ENCODE data around the gene ALDH3B1. TPM values are rescaled to one million over a fixed set of nuclear protein-coding genes. Genes with fewer than 3 reads are reported as not detected.

The ALDH3B1 gene
- total RNA-seq, 1 donor from 2014 or later: not detected

- DNase-seq (ENCODE audit: low spot score): no peak
- Mint-ChIP-seq H3K36me3 (ENCODE audit: low read depth) (no peaks in the 10 kb centered on the region), H3K4me3 (no peak overlapping the region), H3K4me1 (ENCODE audit: low read depth) (no peaks in the 10 kb centered on the region), H3K9me3 (no peaks in the 10 kb centered on the region), H3K27me3 (ENCODE audit: insufficient read depth) (no peaks in the 10 kb centered on the region), H3K27ac (no peak overlapping the region)
- intact Hi-C loops (cut with micrococcal nuclease): no loop called here
Observed at GRCh38 chr11:68076371-68077042, 66.4 kb downstream of the ALDH3B1 start.

GRCh38 chr11:68077617-68078582 lies 67.8 kb downstream of the ALDH3B1 start:
- H3K27me3 Mint-ChIP-seq (ENCODE audit: insufficient read depth): no peaks in the 10 kb centered on the region
- no peaks in the 10 kb centered on the region for H3K36me3 Mint-ChIP-seq (ENCODE audit: low read depth)
- no peak overlapping the region for H3K4me3 Mint-ChIP-seq
- intact Hi-C loops (cut with micrococcal nuclease): no loop called here
- DNase-seq (ENCODE audit: low spot score): no peak
- no peaks in the 10 kb centered on the region for H3K9me3 Mint-ChIP-seq
- no peak overlapping the region for H3K27ac Mint-ChIP-seq
- H3K4me1 Mint-ChIP-seq (ENCODE audit: low read depth): no peaks in the 10 kb centered on the region

Other genes starting within 250 kb of the ALDH3B1 start
- 13.9 and 14.8 TPM in 2 replicates for gene UNC93B1, start 6.2 kb upstream of the ALDH3B1 start, total RNA-seq
- gene NDUFS8, start 20.4 kb downstream of the ALDH3B1 start, total RNA-seq: 137 and 144 TPM in 2 replicates
- gene TCIRG1, start 28.7 kb downstream of the ALDH3B1 start, total RNA-seq: 142 and 152 TPM in 2 replicates
- gene CHKA, start 111.1 kb downstream of the ALDH3B1 start, total RNA-seq: 13.2 and 13.7 TPM in 2 replicates
- 32.1 and 37.3 TPM in 2 replicates for gene KMT5B, start 203.0 kb downstream of the ALDH3B1 start, total RNA-seq